Fibroblast of upper back skin (primary cell): ENCODE measurements around the gene RNF152.
A peak's percentile ranks its signal among the peaks of the same experiment; 100 is the strongest.

Experiments
- DNase-seq: peaks from one replicate; pipeline ENCODE4 v3.0.0-alpha.2; 2013

The RNF152 gene, protein sequence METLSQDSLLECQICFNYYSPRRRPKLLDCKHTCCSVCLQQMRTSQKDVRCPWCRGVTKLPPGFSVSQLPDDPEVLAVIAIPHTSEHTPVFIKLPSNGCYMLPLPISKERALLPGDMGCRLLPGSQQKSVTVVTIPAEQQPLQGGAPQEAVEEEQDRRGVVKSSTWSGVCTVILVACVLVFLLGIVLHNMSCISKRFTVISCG

DNA sequence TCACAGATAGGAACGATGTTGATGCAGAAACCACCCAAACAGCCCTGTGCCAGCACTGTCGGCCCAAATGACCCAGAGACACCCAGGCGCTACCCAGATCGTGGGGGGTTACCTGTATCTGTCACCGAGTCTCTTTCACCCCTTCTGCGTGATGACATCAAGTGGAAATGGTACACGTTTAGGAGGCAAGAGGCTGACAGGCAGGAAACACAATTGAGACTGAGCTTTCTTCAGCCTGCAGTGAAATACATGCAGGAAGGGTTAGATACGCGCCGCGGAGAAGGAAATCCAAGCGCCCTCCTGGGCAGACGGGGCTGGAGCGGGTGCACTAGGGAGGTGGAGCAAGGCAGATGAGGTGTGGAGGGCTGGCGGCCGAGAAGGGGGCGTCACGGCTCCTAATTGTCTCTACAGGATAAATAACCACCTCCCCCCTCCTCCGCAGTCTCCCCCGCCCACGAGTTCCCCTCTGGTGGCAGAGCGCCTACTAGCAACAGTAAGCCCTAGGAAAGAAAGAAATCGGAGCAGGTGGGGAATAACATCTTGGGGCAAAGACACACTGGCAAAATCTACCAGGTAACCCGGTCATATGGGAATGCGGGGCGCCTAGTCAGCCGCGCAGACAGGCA is at the start of gene RNF152:
Gene RNF152, minus strand, starts transcription at position 325 of the 626 bp plus-strand sequence. CDS start 76,544 bp downstream, outside the sequence.
- DNase-seq = peak; percentile 17

- DNase-seq = no peak
Observed at GRCh38 chr18:61941948-61942471, 49.2 kb upstream of the RNF152 start.

DNA sequence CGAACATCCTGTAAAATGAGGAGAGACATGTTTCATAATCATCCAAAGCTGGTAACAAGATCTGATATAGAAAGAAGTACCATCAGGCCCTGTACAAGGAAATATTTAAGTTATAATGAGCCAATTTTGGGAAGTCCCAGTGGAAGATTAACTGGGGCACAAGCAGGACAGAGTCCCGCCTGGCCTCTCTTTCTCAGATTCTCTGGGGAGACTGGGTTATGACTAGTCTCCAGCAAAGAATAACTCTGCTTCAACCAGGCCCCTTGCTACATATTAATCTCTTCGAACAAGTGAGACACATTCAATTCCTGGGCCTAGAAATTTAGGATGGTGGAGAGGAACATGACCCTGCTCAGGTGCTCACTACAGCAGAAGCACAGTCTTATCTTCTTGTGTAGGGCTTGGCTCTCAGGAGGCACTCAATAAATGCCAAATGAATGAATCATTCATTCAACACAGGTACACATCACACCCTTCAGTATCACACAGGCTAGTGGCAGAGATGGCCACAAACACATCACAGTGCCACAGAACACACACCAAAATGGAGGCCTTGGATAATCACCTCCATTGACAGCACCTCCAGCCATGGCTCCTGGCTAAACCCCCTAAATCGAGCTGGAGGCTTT is 46.4 kb upstream of the RNF152 start:
- no peak for DNase-seq

- DNase-seq = no peak
Observed at GRCh38 chr18:61935362-61935761, 42.6 kb upstream of the RNF152 start.

- no peak for DNase-seq
Observed at GRCh38 chr18:61931654-61932379, 39.0 kb upstream of the RNF152 start.

DNA sequence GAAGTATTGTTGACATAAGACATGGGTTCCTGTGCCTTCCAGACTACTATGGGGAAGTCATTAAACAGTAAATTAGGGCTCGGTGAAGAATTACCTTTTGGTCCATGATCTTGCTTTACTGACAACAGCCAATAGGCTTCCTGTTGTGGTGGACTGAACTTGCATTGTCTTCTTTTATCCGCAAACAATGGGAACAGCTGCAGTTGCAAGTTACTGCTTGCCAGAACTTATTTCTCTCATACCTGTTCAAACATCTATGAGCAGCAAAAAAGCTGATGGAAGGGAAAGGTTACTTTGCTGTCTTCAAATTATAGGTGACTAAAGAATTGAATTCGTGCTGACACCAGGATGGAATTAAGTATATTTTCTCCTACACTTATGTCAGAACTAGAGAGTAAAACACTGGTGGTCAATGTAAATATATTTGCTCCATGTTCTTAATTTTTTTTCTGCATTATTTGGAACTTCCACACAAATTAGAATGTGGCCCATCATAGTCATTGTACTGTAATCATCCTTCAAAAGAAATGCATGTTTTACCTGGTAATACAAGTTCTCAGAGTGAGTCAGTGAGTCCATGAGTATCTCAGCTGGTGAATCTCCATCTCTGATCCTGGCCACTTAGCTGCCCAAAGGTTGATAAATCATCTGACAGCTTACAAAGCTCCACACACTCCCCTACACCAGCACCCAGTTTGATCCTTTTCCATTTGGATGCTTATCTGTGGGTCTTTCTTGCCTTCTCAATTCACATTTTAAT is 37.3 kb upstream of the RNF152 start:
- no peak for DNase-seq

DNA sequence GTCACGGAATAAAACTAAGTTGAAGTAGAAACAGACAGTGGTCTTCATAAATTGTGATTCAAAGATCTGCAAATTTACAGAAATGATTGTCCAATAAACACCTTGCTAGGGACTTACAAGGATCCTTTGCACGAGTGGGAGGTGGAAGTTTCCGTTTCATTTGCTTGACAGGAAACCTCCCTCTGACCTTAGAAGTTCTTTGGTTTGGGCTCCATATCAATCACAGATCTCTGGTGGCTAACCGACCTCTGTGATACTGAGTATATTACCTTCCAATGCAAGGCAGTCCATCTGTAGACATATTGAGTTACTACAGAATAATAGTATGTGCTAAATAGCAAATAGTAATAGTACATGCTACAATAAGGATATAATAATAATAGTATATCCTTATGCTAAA is 33.7 kb upstream of the RNF152 start:
- DNase-seq = no peak

- no peak for DNase-seq
Observed at GRCh38 chr18:61924550-61924949, 31.7 kb upstream of the RNF152 start.

- no peak for DNase-seq
Observed at GRCh38 chr18:61922435-61922834, 29.6 kb upstream of the RNF152 start.

DNA sequence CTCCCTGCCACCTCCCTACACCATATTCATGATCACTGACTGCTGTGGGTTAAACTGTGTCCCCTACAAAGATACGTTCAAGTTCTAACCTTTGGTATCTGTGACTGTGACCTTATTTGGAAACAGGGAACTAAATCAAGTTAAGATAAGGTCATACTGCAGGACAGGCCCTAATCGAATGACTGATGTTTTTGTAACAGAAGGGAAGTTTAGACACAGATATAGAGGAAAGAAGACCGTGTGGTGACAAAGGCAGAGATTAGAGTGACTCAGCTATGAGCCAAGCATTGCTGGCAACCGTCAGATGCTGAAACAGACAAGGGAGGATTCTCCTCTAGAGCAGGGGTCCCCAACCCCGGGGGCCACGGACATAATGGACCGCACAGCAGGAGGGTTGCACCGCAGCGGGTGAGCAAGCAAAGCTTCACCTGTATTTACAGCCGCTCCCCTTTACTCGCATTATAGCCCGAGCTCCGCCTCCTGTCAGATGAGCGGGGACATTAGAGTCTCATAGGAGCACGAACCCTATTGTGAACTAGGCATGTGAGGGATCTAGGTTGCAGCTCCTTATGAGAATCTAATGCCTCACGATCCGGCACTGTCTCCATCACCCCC is 28.9 kb upstream of the RNF152 start:
- no peak for DNase-seq

- DNase-seq = no peak
Observed at GRCh38 chr18:61917818-61918217, 25.0 kb upstream of the RNF152 start.

DNA sequence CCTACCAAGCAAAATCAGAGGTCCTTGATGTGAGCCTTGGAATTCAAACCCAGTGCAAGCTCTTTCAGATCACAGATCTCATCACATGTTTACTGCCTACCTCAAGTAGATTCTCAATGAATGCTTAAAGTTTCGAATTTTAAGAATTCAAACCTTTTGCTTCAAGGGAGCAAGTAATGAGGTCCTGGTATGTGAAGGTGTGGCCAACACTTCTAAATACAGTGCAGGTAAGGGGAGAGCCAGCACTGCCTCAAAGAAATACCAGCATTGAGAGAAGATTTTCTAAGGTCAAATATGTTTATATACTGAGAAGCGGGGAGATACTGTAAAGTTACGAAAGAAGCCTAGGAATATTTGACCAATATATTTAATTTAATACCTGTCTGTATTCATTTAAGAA is 19.7 kb upstream of the RNF152 start:
- no peak for DNase-seq

DNA sequence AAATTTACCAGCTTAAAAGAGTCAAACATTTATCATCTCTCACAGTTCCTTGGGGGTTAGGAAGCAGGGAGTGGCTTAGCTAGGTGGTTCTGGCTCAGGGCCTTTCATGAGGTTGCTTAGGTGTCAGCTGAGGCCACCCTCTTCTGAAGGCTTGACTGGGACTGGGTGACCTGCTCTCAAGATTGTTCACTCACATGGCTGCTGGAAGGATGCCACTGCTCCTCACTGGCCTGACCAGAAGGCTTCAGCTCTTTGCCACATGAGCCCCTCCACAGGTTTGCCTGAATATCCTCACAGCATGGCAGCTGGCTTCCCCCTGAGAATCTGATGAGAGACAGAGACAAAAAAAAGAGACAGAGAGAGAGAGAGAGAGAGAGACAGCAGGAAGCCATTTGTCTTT is 17.3 kb upstream of the RNF152 start:
- DNase-seq = no peak

DNA sequence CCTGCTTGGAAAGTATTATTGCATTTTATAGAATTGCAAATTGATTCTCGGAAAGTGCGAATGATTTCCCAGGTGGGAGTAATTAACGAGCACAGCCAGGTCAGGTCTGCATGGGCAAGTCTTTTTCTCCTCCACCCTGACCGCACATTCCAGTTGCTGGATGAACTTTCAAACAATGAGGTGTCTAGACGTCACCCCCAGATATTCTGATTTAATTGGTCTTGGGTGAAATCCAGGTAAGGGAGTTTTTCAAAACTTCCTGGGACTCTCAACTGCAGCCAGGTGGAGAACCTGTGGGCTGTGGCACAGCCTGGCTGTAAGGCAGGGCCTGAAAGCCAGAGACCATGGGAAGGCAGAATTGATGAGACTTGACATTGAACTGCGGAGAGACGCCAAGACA is 15.9 kb upstream of the RNF152 start:
- no peak for DNase-seq

DNA sequence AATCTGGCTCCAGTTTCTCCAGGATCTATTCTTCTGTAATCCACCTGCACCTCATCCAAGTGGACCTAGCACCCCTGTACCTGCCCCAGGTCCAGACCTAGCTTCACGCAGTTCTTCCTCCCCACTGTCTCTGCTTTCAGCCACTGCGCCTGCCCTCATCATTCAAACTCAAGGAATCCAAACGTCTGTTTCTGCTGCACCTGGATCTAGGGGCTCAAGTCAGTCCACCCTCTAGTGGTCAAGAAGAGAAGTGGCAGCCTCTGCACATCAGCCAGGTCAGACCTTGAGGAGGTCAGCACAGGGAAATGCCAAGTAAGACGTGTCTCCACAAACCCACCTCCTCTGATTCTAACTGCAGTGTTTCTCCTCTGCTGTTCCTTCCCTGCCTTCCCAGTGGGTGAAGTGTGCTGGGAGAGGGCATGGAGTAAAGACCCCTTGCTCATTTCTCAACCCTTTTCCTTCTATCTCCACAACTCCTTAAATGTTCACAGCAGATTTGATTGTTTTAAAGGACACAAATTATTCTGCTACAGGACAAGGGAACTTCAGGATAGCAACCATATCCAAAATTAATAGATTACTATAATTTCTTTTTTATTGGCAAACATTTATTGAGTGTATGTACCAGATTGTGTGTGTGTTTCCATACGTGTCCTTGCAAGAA is 8.6 kb upstream of the RNF152 start:
- peak; percentile 57 for DNase-seq

DNA sequence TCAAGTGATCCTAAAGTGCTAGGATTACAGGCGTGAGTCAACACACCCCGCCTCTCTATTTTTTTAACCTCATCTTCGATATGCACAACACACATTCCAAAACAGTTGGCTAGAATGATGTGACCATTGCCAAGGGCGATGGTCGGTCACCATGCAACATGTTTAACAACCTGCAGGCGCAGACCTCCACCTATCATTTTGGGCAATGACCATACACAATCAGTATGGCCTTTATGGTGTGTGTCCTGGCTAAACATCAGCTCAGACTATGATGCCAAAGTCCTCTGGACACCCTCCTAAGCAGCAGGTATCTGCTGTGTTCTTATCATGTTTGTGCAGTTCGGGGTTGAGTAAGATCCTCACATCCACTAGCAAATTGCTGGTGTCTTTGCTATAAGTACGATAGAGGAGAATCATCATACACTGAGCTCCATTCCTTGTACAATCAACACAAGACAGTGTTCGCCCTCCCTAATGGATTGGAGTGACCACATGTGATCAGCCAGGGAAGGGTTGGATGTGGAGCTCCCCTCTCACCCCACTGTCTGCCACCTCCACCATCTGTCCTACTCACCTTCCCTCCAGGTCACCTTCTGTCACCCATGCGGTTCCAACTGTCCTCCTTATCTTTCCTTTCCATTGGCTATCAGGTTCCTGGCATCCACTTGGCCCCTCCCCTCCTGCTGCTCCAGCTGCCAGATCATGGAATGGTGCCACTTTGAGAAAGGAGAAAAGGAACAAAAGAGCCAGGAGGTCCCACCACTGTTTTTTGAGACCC is 7.9 kb upstream of the RNF152 start:
- no peak for DNase-seq

GRCh38 chr18:61898640-61899101 is 5.9 kb upstream of the RNF152 start:
- peak; percentile 18 for DNase-seq

- peak; percentile 21 for DNase-seq
Observed at GRCh38 chr18:61896757-61897156, 4.0 kb upstream of the RNF152 start.

GRCh38 chr18:61896118-61896517 is 3.3 kb upstream of the RNF152 start:
- no peak for DNase-seq

DNA sequence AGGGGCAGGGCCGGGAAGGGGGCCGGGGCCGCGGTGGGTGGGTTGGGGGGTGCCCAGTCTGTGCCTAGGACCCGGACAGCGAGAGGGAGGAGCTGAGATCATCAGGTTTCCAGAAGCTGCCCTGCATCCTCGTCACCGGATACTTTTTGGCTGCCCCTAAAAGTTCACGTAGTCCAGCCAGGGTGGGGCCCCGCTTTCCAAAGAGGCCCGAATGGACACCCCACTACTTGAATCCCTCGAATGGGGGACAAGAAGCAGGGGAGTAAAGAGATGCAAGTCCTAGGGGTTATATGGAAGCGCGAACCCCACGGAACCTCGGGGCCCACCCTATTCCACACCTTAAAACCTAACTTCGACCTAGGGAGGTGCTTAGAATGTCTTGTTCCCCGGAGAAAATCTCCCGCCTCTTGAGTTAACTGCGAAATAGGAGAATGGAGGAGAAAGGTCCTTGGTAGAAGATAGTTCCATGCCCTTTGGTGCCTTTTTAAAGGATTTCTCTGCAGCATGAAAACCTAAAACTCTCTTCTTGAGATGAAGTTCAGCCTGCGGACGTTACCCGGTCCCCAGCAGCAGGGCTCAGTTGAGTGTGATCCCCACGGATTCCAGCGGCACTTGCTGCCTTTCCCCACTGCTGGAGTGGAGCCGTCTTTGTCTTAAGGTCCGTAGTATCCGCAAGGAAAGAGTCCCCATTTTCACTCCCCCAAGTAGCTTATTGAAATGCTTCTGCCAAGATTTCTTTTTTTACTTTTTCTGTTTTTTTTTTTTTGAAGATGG is 2.1 kb upstream of the RNF152 start:
- no peak for DNase-seq
